ENCODE measurements around the gene LTBP4.

Gene LTBP4

DNA sequence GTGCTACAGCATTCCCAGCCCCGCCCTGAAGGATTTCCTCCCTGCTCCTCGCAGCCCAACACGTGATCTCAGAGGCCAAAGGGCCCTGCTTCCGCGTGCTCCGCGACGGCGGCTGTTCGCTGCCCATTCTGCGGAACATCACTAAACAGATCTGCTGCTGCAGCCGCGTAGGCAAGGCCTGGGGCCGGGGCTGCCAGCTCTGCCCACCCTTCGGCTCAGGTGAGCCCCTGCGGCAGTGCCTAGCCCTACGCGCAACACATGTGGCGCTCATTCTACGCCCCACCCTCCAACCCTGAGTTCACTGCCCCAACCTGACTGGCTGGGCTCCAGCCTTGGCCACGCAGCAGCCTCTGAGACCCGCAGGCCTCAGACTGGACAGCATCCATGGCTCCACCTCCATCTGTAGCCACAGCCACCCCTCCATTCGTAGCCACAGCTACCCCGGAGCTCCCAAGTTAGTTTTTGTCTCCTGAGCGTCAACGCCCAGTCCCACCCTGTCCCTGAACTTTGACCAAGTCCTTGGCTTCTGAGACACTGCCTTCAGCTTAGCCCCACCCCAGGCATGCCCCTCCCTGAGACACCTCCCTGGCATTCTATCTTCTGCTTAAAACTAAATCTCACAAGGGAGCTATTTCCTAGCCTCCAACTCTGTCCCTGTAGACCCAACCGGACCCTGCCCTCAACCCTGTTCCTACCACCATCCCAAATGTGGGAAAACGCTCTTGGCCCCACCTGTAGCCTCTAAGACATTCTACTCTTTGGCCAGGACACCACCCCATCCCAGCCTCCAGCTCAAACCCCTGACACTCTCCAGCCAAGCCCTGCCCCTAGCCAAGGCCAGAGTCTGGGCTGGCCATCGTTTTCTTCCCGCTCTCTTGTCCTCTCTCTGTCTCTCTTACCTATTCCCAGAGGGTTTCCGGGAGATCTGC lies 6.4 kb downstream of the LTBP4 start:
- H3K4me3 ChIP-seq (ENCODE audit: low read length), result no peak overlapping the region
- no peak for DNase-seq (ENCODE audit: low read depth, low spot score)

DNA sequence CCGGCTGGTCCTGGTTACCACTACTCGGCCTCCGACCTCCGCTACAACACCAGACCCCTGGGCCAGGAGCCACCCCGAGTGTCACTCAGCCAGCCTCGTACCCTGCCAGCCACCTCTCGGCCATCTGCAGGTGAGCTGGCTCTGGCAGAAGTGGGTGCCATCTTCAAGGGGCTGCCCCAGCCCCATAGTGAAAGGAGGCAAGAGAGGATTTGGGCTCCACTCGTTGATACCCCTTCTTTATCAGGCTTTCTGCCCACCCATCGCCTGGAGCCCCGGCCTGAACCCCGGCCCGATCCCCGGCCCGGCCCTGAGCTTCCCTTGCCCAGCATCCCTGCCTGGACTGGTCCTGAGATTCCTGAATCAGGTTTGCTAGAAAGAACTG lies 7.1 kb downstream of the LTBP4 start:
- H3K4me3 ChIP-seq (ENCODE audit: low read length), result no peak overlapping the region
- no peak for DNase-seq (ENCODE audit: low read depth, low spot score)

DNA sequence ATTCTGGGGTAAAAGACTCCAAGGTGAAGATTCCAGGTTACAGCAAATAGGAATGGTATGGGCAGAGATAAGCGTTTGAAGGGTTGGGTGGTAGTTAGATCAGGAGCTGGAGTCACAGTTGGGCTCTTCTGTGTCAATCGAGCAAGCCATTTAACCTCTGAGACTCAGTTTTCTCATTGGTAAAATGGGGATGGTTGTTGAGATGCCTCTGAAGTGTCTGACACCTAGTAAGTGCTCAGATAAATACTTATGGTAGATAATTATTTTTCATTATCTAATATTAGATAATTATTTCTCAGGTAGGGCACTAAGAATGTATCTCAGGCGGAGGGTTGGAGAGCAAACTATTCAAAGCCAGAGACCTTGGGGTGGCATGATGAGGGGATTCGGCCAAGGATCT lies 7.8 kb downstream of the LTBP4 start:
- H3K4me3 ChIP-seq (ENCODE audit: low read length), result peak overlapping the region; percentile 53
- no peak for DNase-seq (ENCODE audit: low read depth, low spot score)

DNA sequence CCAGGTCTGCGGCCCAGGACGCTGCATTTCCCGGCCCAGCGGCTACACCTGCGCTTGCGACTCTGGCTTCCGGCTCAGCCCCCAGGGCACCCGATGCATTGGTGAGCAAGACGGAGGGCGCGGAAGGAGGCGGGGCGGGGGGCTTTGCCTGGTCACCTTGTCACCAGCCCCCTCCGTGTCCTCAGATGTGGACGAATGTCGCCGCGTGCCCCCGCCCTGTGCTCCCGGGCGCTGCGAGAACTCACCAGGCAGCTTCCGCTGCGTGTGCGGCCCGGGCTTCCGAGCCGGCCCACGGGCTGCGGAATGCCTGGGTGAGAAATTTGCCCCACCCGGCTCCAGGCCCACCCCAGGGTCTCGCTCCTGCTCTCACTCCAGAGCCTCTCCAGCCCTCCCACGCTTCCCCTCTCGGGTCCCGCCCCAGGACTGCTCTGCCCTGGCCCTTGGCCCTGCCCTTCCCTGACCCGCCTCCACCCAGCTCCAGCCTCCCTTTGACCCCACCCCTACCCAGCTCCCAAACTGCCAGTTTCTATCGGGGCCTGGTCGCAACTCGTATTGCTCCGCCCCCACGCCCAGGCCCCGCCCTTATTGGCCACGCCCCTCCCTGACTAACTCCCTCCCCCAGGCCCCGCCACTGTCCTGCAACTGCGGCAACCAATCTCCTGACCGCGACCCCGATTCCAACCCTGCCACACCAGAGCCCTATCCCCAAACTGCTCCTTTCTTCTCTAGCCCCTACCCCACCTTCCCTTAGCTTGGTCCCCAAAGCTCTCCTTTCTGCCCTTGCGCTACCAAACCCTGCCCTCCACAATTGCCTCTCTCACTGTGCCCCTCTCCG lies 8.6 kb downstream of the LTBP4 start:
- peak overlapping the region; percentile 53 for H3K4me3 ChIP-seq (ENCODE audit: low read length)
- DNase-seq (ENCODE audit: low read depth, low spot score), result peak; percentile 64

DNA sequence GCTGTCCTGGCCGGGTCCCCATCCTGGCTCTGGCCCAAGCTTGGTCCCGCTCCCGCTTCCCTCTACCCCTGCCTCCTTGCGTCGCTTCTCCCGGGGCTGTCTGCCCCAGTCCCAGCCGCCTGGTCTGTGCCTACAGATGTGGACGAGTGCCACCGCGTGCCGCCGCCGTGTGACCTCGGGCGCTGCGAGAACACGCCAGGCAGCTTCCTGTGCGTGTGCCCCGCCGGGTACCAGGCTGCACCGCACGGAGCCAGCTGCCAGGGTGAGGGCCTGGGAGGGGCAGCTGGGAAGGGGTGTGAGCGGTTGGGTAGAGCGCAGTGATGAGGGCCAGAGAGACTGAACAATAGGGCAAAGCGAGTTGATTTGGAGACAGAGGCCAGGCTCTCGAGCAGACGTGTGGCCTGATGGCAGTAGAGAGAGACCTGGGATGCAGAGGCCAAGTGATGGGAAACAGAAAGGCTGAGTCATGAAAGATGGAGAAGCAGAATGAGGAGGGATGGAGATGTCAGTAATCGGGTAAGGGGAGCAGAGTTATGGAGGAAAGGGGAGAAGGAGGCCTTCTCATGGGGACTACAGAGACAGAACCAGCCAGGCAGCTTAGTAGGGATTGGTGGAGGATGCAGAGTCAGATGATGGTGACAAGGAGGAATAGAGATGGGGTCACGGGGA lies 9.4 kb downstream of the LTBP4 start:
- no peak for DNase-seq (ENCODE audit: low read depth, low spot score)
- H3K4me3 ChIP-seq (ENCODE audit: low read length), result no peak overlapping the region

DNA sequence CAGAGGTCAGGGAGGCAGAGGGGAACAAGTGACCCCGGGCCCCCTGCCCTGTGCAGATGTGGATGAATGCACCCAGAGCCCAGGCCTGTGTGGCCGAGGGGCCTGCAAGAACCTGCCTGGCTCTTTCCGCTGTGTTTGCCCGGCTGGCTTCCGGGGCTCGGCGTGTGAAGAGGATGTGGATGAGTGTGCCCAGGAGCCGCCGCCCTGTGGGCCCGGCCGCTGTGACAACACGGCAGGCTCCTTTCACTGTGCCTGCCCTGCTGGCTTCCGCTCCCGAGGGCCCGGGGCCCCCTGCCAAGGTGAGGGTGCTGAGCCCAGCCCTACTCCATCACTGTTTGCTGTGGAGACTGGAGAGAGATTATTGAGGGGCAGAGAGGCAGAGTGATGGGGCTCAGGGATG lies 9.9 kb downstream of the LTBP4 start:
- no peak for DNase-seq (ENCODE audit: low read depth, low spot score)
- no peak overlapping the region for H3K4me3 ChIP-seq (ENCODE audit: low read length)

DNA sequence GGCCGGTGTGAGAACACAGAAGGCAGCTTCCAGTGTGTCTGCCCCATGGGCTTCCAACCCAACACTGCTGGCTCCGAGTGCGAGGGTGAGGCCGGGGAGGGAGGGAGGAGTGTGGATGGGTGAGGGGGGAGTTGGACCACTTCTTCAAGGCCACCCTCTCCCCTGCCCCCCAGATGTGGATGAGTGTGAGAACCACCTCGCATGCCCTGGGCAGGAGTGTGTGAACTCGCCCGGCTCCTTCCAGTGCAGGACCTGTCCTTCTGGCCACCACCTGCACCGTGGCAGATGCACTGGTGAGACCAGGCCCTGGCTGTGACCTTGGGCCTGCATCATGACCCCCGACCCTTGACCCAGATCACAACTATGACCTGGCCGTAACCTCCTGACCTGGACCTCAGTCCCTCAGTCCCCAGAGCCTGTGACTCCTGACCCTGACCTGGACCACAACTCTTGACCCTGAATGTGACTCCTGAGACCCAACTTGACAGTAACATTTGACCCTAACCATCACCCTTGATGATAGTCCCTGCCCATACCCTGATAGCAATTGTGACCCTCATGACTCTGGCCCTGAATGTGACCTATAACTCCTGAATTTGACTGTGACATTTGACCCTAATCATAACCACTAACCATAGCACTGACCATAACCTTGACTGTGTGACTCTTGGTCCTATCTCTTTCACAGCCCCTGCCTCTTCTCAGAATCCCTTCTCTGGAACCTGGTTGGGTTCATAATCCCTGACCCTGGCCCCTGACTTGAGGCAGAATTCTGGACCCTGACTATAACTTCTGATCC lies 10.9 kb downstream of the LTBP4 start:
- no peak overlapping the region for H3K4me3 ChIP-seq (ENCODE audit: low read length)

DNA sequence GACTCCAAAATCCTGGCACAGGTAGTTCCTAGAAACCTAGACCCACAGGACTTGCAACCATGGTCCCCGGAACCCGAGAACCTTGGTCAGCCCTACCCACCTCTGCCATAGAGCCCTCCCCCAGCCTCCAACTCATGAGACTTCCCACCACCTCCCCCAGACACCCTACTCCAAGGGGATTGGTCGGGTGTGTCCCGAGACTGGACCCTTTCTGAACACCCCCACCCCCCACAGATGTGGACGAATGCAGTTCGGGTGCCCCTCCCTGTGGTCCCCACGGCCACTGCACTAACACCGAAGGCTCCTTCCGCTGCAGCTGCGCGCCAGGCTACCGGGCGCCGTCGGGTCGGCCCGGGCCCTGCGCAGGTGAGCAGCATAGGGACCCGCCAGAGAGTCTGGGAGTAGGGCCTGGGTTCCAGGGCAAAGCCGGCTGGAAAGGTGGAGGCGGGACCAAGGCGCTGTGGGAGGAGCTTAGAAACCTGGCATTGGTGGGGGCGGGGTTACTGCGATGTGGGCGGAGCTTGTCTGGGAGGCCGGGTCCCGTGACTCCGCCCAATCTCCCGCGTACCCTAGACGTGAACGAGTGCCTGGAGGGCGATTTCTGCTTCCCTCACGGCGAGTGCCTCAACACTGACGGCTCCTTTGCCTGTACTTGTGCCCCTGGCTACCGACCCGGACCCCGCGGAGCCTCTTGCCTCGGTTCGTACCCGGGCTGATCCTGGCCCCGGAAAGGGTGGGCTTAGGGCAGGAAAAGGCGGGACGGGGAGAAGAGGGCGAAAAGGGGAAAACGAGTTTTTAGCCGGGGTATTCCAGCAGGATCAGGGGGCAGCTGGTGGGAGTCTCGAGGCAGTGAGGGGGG lies 11.9 kb downstream of the LTBP4 start:
- DNase-seq (ENCODE audit: low read depth, low spot score), result no peak

More for the DNA sequence above, 10.9 kb downstream of the LTBP4 start:
- DNase-seq (ENCODE audit: low read depth, low spot score), result no peak

DNA sequence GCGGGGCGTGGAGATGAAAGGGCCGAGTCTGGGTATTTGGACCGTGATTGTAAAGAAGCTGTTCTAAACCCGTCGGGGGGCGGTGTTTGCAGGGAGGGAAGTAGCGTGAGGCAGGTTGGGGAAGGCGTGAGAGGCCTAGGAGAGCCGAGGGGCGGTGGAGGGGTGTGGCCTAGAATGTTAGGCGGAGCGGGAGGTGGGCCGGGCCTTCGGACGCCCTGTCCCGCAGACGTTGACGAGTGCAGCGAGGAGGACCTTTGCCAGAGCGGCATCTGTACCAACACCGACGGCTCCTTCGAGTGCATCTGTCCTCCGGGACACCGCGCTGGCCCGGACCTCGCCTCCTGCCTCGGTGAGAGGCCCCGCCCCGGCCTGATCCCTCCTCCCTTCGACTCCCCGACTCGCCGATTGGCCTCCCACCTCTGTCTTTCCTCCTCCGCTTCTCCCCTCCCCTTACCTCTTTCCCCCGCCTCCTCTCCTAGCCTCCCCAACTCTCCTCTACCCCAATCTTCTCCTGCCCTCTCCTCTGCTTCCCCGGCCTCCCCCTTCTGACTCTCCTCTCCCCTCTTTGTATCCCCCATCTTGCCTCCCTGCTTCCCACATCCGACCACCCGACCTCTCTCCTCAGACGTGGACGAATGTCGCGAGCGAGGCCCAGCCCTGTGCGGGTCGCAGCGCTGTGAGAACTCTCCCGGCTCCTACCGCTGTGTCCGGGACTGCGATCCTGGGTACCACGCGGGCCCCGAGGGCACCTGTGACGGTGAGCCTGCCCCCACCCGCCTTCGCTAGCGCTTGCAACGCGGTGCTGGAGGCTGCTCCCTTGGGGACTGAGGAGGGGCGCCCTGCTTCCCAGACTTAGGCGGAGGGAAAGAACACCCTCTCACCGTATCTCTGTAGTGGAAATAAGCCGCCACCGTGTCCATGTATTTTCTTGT lies 12.8 kb downstream of the LTBP4 start:
- DNase-seq (ENCODE audit: low read depth, low spot score), result peak; percentile 85
- H3K4me3 ChIP-seq (ENCODE audit: low read length), result peak overlapping the region; percentile 83

More for the DNA sequence above, 11.9 kb downstream of the LTBP4 start:
- H3K4me3 ChIP-seq (ENCODE audit: low read length), result peak overlapping the region; percentile 83

DNA sequence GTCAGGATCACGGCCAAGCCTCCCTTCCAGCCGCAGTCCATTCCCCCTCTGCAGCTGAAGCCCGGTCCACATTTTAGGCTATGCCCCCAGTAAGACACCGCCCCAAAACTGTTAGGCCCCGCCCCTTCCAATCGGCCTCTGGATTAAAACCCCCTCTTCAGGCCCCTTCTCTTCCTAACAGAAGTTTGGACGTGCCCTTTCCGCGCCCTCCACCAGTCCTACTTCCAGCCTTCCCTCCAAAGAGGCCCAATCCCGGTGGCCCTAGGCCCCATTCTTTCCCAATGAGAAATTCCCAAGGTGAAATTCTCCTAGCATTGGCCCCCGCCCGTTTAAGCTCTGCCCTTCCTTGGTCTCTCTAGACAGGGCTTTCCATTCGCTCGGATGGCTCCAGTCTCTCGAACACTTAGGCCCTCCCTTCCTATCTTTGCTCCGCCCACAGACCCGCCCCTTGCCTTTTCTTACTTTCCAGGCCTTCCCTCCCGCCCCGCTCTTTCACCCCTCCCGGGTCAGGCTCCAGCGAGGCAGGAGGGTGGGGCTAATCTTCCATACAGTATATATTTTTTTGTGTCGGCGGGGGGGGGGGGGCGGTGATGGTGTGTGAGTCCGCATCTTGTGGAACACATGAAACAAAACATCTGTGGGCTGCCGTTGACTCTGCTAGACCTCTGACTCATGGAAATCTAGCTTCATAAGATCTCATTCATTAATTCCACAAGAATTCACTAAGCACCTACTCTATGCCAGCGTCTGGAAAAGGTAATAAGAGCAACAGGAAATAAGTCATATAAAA lies 13.6 kb downstream of the LTBP4 start:
- peak overlapping the region; percentile 83 for H3K4me3 ChIP-seq (ENCODE audit: low read length)
- DNase-seq (ENCODE audit: low read depth, low spot score), result peak; percentile 86

DNA sequence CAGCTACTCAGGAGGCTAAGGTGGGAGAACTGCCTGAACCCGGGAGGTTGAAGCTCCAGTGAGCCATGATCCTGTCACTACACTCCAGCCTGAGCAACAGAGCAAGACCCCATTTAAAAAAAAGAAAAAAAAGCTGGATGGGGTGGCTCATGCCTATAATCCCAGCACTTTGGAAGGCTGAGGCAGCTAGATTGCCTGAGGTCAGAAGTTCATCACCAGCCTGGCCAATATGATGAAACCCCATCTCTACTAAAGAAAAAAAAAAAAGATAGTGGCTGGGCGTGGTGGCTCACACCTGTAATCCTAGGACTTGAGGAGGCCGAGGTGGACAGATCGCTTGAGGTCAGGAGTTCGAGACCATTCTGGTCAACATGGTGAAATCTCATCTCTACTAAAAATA lies 15.0 kb downstream of the LTBP4 start:
- no peak overlapping the region for H3K4me3 ChIP-seq (ENCODE audit: low read length)
- DNase-seq (ENCODE audit: low read depth, low spot score), result no peak

DNA sequence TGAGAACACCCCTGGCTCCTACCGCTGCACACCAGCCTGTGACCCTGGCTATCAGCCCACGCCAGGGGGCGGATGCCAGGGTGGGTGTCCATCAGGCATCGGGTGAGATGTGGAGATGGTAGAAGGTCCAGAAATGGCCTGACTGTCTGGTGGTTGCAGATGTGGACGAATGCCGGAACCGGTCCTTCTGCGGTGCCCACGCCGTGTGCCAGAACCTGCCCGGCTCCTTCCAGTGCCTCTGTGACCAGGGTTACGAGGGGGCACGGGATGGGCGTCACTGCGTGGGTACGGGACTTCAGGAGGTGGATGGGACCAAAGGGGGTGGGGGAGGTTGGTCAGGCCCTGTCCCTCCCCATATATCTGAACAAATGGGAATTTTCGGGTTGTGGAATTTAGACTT lies 15.8 kb downstream of the LTBP4 start:
- no peak overlapping the region for H3K4me3 ChIP-seq (ENCODE audit: low read length)
- no peak for DNase-seq (ENCODE audit: low read depth, low spot score)

DNA sequence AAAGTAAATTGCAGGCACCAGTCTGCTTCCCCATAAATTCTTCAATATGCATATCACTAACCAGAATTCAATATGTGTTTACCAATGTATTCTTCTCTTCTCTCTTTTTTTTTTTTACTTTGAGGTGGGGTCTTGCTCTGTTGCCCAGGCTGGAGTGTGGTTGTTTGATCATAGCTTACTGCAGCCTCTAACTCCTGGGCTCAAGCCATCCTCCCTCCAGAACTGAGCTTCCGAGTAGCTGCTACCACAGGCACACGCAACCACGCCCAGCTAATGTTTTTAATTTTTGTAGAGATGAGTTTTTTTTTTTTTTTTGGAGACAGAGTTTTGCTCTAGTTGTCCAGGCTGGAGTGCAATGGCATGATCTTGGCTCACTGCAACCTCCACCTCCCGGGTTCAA lies 16.8 kb downstream of the LTBP4 start:
- DNase-seq (ENCODE audit: low read depth, low spot score), result no peak

DNA sequence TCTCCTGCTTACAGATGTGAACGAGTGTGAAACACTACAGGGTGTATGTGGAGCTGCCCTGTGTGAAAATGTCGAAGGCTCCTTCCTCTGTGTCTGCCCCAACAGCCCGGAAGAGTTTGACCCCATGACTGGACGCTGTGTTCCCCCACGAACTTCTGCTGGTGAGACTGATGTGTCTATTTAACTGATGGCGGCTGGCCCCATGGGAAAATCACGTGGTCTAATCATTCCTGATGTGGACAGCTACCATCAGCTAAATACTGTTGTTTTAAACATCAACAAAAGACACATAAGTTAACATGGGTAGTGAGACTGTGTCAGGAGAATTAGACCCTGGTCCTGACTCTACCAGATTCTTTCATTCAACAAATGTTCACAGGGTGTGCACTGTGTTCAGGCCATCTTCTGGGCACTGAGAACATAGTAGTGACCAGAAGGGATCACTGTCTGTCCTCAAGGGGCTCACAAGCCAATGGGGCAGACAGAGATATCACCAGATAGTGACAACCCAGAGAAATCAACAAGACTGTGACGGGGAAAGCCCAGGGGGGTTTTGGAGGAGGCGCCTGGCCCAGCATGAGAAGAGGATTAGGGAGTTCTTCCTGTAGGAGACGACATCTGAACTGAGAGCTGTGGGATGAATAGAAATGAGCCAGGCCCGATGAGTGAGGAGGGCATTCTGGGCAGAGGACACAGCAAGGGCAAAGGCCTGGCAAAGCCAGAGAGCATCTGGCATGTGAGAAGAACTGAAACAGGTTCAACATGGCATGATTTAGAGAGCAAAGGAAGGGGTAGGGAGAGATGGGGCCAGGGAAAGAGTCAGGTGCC lies 18.4 kb downstream of the LTBP4 start:
- DNase-seq (ENCODE audit: low read depth, low spot score), result no peak
- no peak overlapping the region for H3K4me3 ChIP-seq (ENCODE audit: low read length)

More for the DNA sequence above, 16.8 kb downstream of the LTBP4 start:
- H3K4me3 ChIP-seq (ENCODE audit: low read length), result no peak overlapping the region

DNA sequence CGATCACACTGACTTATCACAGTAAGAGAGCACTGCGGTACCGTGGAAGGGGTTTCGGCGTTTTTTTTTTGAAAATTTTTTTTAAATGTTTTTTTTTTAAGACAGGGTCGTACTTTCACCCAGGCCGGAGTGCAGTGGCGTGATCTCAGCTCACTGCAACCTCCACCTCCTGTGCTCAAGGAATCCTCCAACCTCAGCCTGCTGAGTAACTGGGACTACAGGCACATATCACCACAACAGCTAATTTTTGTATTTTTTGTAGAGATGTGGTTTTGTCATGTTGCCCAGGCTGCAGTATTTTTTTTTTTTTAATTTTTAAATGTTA lies 19.0 kb downstream of the LTBP4 start:
- H3K4me3 ChIP-seq (ENCODE audit: low read length), result no peak overlapping the region
- DNase-seq (ENCODE audit: low read depth, low spot score), result no peak

DNA sequence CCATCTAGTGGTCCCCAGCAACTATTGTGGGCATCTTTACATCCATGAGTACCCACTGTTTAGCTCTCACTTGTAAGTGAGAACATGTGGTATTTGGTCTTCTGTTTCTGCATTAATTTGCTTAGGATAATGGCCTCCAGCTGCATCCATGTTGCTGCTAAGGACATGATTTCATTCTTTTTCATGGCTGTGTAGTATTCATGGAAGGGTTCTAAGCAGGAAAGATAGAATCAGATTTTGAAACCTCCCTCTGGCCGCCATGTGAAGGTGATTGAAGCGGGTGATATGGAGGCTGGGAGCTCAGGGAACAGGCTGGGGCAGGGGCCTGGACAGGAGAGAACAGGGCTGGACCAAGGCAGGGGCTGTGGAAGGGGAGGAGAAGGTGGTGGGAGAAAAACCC lies 20.1 kb downstream of the LTBP4 start:
- H3K4me3 ChIP-seq (ENCODE audit: low read length), result no peak overlapping the region
- DNase-seq (ENCODE audit: low read depth, low spot score), result no peak

Measured in Jurkat, Clone E6-1 (cell line).